Measurements from ENCODE around the gene INPP4B. TPM values are rescaled to one million over a fixed set of nuclear protein-coding genes. Genes with fewer than 3 reads are reported as not detected.

The INPP4B gene
- total and polyA plus RNA-seq, 2 experiments from 2014 or later: 4.6 to 5.5 TPM

DNA sequence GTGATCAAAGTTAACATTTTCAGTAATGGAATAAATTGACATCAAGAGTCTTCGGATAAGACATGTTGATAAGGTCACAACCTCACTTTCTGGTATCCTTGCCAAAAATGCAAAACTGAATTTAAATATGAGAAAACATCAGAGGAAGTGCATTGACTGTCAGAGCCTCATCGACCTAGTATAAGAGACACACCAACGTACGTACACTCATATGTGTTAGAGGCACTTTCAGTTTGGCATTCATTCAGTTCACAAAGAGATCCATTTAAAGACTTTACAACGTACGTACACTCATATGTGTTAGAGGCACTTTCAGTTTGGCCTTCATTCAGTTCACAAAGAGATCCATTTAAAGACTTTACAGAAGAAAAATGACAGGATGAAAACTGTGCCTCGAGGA, 280.3 kb downstream of the INPP4B start:
- no peaks in the 10 kb centered on the region for H3K9me3 ChIP-seq (ENCODE audit: low read depth)
- no peak overlapping the region for H3K4me3 ChIP-seq
- peaks cover 14% of the 10 kb centered on the region for H3K4me1 ChIP-seq (ENCODE audit: low read depth)
- TF ChIP-seq, protein P1, sequence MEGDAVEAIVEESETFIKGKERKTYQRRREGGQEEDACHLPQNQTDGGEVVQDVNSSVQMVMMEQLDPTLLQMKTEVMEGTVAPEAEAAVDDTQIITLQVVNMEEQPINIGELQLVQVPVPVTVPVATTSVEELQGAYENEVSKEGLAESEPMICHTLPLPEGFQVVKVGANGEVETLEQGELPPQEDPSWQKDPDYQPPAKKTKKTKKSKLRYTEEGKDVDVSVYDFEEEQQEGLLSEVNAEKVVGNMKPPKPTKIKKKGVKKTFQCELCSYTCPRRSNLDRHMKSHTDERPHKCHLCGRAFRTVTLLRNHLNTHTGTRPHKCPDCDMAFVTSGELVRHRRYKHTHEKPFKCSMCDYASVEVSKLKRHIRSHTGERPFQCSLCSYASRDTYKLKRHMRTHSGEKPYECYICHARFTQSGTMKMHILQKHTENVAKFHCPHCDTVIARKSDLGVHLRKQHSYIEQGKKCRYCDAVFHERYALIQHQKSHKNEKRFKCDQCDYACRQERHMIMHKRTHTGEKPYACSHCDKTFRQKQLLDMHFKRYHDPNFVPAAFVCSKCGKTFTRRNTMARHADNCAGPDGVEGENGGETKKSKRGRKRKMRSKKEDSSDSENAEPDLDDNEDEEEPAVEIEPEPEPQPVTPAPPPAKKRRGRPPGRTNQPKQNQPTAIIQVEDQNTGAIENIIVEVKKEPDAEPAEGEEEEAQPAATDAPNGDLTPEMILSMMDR (IDR thresholded peaks at IDR 0.05; ENCODE audit: low read depth, low read length): no peak
- DNase-seq (ENCODE audit: low read depth in 1 of 2, low spot score in 1 of 2): no peak
- H3K36me3 ChIP-seq: no peaks in the 10 kb centered on the region
- H3K27ac ChIP-seq: no peak overlapping the region
- H3K27me3 ChIP-seq: no peaks in the 10 kb centered on the region

DNA sequence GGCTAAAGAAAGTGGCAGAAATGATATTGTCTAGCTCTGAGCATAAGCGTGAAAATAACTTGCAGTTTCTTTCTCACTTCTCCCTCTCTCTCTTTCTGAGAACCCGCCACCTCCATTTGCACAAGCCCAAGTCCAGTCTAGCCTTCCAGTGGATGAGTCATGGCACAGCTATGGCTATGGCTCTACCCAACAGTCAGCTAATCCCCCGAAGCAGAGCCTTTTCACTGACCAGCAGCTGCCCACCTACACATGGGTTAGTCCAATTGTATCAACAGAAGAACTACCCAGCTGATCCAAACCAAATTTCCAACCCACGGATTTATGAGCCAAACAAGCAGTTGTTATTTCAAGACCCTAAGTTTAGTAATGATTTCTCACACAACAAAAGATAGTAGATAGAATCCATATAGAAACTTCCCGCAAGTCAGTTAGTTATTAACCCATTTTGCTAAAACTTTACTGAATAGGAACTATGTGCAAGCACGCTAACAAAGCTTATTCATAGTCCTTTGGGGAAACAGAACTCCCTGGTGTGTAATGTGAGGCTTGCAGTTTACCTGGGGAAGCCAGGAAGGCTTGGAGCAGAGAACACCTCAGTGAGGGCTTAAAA, 282.3 kb downstream of the INPP4B start:
- no peaks in the 10 kb centered on the region for H3K36me3 ChIP-seq
- peaks cover 20% of the 10 kb centered on the region for H3K4me1 ChIP-seq (ENCODE audit: low read depth)
- no peak overlapping the region for H3K27ac ChIP-seq
- TF ChIP-seq, protein P1 (IDR thresholded peaks at IDR 0.05; ENCODE audit: low read depth, low read length): no peak
- no peak overlapping the region for H3K4me3 ChIP-seq
- H3K9me3 ChIP-seq (ENCODE audit: low read depth): no peaks in the 10 kb centered on the region
- H3K27me3 ChIP-seq: no peaks in the 10 kb centered on the region
- DNase-seq (ENCODE audit: low read depth in 1 of 2, low spot score in 1 of 2): no peak

DNA sequence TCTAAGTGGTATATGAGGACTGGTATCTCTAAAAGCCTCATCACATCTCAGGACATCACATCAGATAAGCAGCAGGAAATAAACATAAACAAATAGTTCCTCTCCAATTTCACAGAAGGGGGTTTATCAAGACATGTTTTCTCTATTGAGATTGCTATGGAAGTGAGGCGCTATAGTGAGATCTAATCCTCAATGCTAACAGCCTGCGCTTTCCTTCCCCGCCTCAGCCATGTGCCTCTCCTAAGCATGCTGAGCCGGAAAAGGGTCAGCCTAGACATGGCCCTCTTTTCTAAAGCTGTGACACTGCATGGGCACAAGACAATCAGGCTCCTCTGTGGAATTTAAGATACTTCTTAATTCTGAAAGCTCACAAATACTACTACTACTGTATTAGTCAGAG, 286.1 kb downstream of the INPP4B start:
- TF ChIP-seq, protein P1 (IDR thresholded peaks at IDR 0.05; ENCODE audit: low read depth, low read length): no peak

DNA sequence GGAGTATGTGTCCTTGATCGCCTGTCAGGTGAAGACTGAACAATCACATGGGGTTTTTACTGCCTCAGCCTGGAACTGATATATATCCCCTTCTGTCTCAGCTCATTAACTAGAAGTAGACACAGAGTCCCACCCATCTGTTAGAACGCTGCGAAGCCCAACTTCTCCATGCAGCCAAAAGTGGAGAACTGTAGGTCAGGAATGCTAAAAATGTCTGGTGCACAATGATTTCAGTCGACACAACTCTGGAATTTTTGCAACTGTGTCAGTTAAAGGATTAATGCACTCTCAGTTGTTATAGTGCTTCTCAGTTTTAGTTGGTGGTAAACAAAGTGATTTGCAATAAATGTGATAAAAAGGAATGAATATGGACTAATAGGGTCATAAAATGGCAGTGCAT, 287.2 kb downstream of the INPP4B start:
- Histone ChIP-seq H3K4me3 (no peak overlapping the region), H3K9me3 (ENCODE audit: low read depth) (no peaks in the 10 kb centered on the region), H3K27me3 (no peaks in the 10 kb centered on the region), H3K36me3 (no peaks in the 10 kb centered on the region), H3K27ac (no peak overlapping the region), H3K4me1 (ENCODE audit: low read depth) (peaks cover 6% of the 10 kb centered on the region)
- peak; percentile 40 to 55 for DNase-seq (ENCODE audit: low read depth in 1 of 2, low spot score in 1 of 2)
- TF ChIP-seq, protein P1 (IDR thresholded peaks at IDR 0.05; ENCODE audit: low read depth, low read length): no peak

More for the DNA sequence above, 286.1 kb downstream of the INPP4B start:
- no peaks in the 10 kb centered on the region for H3K9me3 ChIP-seq (ENCODE audit: low read depth)
- no peaks in the 10 kb centered on the region for H3K27me3 ChIP-seq
- no peak for DNase-seq (ENCODE audit: low read depth in 1 of 2, low spot score in 1 of 2)
- no peak overlapping the region for H3K4me3 ChIP-seq
- H3K36me3 ChIP-seq: no peaks in the 10 kb centered on the region
- H3K4me1 ChIP-seq (ENCODE audit: low read depth): peaks cover 6% of the 10 kb centered on the region
- H3K27ac ChIP-seq: no peak overlapping the region

DNA sequence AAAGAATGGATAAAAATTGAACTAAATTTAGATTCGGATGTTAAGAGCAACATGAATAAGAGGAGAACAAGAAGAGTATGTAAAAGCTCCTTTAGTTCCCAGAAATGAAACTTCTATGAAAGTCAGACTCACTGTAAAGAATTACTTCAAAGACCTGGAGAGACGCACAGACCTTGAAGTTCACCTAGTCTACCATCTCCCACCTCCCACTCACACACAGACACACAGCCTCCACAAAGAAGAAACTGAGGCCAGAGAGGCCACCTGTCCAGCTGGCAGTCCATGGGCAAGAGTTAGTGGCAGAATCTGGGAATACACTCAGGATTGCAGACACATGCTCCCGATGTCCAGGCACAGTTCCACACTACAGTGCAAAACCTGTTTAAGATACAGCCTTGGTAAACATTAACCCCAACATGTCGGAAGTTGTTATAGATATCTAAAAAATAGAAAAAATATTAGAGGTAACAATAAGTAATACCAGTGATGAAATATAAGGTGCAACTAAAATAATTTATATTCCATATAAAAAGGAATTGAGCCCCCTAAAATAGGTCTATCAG, 288.8 kb downstream of the INPP4B start:
- no peaks in the 10 kb centered on the region for H3K27me3 ChIP-seq
- no peak overlapping the region for H3K4me3 ChIP-seq
- no peaks in the 10 kb centered on the region for H3K9me3 ChIP-seq (ENCODE audit: low read depth)
- no peak overlapping the region for H3K27ac ChIP-seq
- DNase-seq (ENCODE audit: low read depth in 1 of 2, low spot score in 1 of 2): no peak
- TF ChIP-seq, protein P1 (IDR thresholded peaks at IDR 0.05; ENCODE audit: low read depth, low read length): no peak
- H3K36me3 ChIP-seq: no peaks in the 10 kb centered on the region
- peaks cover 6% of the 10 kb centered on the region for H3K4me1 ChIP-seq (ENCODE audit: low read depth)
